CD4-positive, alpha-beta T cell (primary cell): Measurements from ENCODE around the gene FST. TPM values are rescaled to one million over a fixed set of nuclear protein-coding genes. Genes with fewer than 3 reads are reported as not detected.

Experiments
- ATAC-seq: fragments of 200-7000 bp; cut with Tn5 transposase; one replicate; pipeline ENCODE4 v1.10.0; 2022; ENCODE audit warnings: mild to moderate bottlenecking; ENCODE audit not compliant: poor library complexity
- CTCF ChIA-PET: fragments of 350-600 bp; sonication (Branson Sonifier 250); formaldehyde crosslinking; loops from one replicate; lab custom pipeline; 2021; ENCODE audit warnings: antibody characterized with exemption, inconsistent platforms; lab: Charles Lee
- POLR2A ChIA-PET: fragments of 350-600 bp; sonication (Branson Sonifier 250); formaldehyde crosslinking; loops from one replicate; lab custom pipeline; 2021; ENCODE audit warnings: antibody characterized with exemption, inconsistent platforms; lab: Charles Lee
- DNase-seq, 14 experiments: peaks; one replicate each; pipeline ENCODE4 v3.0.0-alpha.2; 2013 to 2020; ENCODE audit warnings: mixed read lengths in 2 of 14
- H3K27ac ChIP-seq, 2 donors: one replicate each; pipeline versions ENCODE4 v1.5.1 to v1.7.0; 2013; ENCODE audit warnings: low read length in 2 of 2, low read depth in 1 of 2, mild to moderate bottlenecking in 1 of 2
- H3K27me3 ChIP-seq, 2 experiments: 1 replicate in 1 of 2; 2 replicates in 1 of 2; pipeline versions ENCODE4 v1.6.1 to v1.7.0; 2013; ENCODE audit warnings: low read length in 2 of 2, control low read depth in 1 of 2, mild to moderate bottlenecking in 1 of 2, moderate library complexity in 1 of 2; ENCODE audit not compliant: insufficient read depth in 2 of 2, control insufficient read depth in 1 of 2
- H3K36me3 ChIP-seq: one replicate; pipeline ENCODE4 v1.6.1; 2013; ENCODE audit warnings: low read length, control low read depth; ENCODE audit not compliant: insufficient read depth
- H3K4me1 ChIP-seq: one replicate; pipeline ENCODE4 v1.6.1; 2013; ENCODE audit warnings: low read length, control low read depth; ENCODE audit not compliant: insufficient read depth
- H3K4me3 ChIP-seq: one replicate; pipeline ENCODE4 v1.5.1; 2013; ENCODE audit warnings: mild to moderate bottlenecking, low read length, moderate library complexity
- H3K9me3 ChIP-seq, 2 experiments: 1 replicate in 1 of 2; 2 replicates in 1 of 2; pipeline versions ENCODE4 v1.6.1 to v1.7.0; 2013; ENCODE audit warnings: low read length in 2 of 2, mild to moderate bottlenecking in 2 of 2, control low read depth in 1 of 2, moderate library complexity in 1 of 2; ENCODE audit not compliant: control insufficient read depth in 1 of 2, insufficient read depth in 1 of 2
- H3K27ac Mint-ChIP-seq: one replicate; pipeline ENCODE4 v1.8.0; 2020; ENCODE audit warnings: mixed read lengths
- H3K27me3 Mint-ChIP-seq: one replicate; pipeline ENCODE4 v1.8.0; 2021; ENCODE audit warnings: mixed read lengths
- H3K36me3 Mint-ChIP-seq: one replicate; pipeline ENCODE4 v1.8.0; 2021; ENCODE audit warnings: low read depth, mixed read lengths
- H3K4me1 Mint-ChIP-seq: one replicate; pipeline ENCODE4 v1.8.0; 2021; ENCODE audit warnings: low read depth, mixed read lengths
- H3K4me3 Mint-ChIP-seq: one replicate; pipeline ENCODE4 v1.8.0; 2020; ENCODE audit warnings: mild to moderate bottlenecking, mixed read lengths
- H3K9me3 Mint-ChIP-seq: one replicate; pipeline ENCODE4 v1.8.0; 2020; ENCODE audit warnings: mixed read lengths
- CTCF ChIP-seq: fragments of 200-600 bp; IDR thresholded peaks from one replicate; pipeline ENCODE4 v1.8.0; 2022; ENCODE audit warnings: antibody characterized with exemption, mild to moderate bottlenecking
- intact Hi-C, 2 experiments: fragments of 100-400 bp; cut with DNase I in 1 of 2; cut with micrococcal nuclease in 1 of 2; formaldehyde crosslinking; loops; one replicate each; pipeline versions ENCODE4 v1.15.1 to v1.9.0; 2023 to 2025; cut with DNase I, micrococcal nuclease
- total RNA-seq, 174 experiments: library from RNA in 2 of 174; stranded (reverse) in 2 of 174; gene quantifications; one replicate each; pipeline ENCODE4 v1.2.3 and lab custom pipeline; 2021 to 2026

The FST gene
- total RNA-seq, 2 experiments from 2014 or later: 0.67 to 0.99 TPM

GRCh38 chr5:53446908-53447307 lies 33.5 kb upstream of the FST start:
- H3K36me3 Mint-ChIP-seq: no peaks in the 10 kb centered on the region
- TF ChIP-seq CTCF: no peak
- no peaks in the 10 kb centered on the region for H3K4me1 Mint-ChIP-seq

GRCh38 chr5:53448851-53449250 lies 31.6 kb upstream of the FST start:
- Mint-ChIP-seq H3K4me1 (no peaks in the 10 kb centered on the region), H3K9me3 (no peaks in the 10 kb centered on the region), H3K4me3 (no peak overlapping the region), H3K36me3 (no peaks in the 10 kb centered on the region), H3K27me3 (peaks cover 40% of the 10 kb centered on the region), H3K27ac (no peak overlapping the region)
- H3K4me1 ChIP-seq: no peaks in the 10 kb centered on the region
- TF ChIP-seq CTCF: no peak
- H3K27me3 ChIP-seq: no peaks in the 10 kb centered on the region
- H3K27ac ChIP-seq: no peak overlapping the region
- DNase-seq: no peak
- ChIA-PET POLR2A (no interaction called here), CTCF (no interaction called here)
- no peaks in the 10 kb centered on the region for H3K9me3 ChIP-seq
- intact Hi-C loops: no loop called here
- H3K4me3 ChIP-seq: no peak overlapping the region
- no peaks in the 10 kb centered on the region for H3K36me3 ChIP-seq
- ATAC-seq: no peak

More at GRCh38 chr5:53446908-53447307, 33.5 kb upstream of the FST start:
- no peaks in the 10 kb centered on the region for H3K36me3 ChIP-seq
- ChIA-PET POLR2A (no interaction called here), CTCF (no interaction called here)
- no peak overlapping the region for H3K27ac ChIP-seq
- ATAC-seq (no peak), DNase-seq (no peak)
- no peaks in the 10 kb centered on the region for H3K27me3 ChIP-seq
- no peaks in the 10 kb centered on the region for H3K4me1 ChIP-seq
- no peaks in the 10 kb centered on the region for H3K9me3 ChIP-seq
- no peak overlapping the region for H3K27ac Mint-ChIP-seq
- peaks cover 31% of the 10 kb centered on the region for H3K27me3 Mint-ChIP-seq
- intact Hi-C loops: no loop called here
- no peak overlapping the region for H3K4me3 ChIP-seq
- no peaks in the 10 kb centered on the region for H3K9me3 Mint-ChIP-seq
- no peak overlapping the region for H3K4me3 Mint-ChIP-seq

GRCh38 chr5:53453898-53454718 lies 26.3 kb upstream of the FST start:
- Mint-ChIP-seq H3K4me1 (no peaks in the 10 kb centered on the region), H3K27me3 (peaks cover 54% of the 10 kb centered on the region), H3K27ac (no peak overlapping the region), H3K9me3 (no peaks in the 10 kb centered on the region), H3K36me3 (no peaks in the 10 kb centered on the region), H3K4me3 (no peak overlapping the region)
- ATAC-seq (no peak), DNase-seq (no peak)
- Histone ChIP-seq H3K27ac (no peak overlapping the region), H3K36me3 (no peaks in the 10 kb centered on the region), H3K9me3 (no peaks in the 10 kb centered on the region), H3K4me3 (no peak overlapping the region), H3K4me1 (no peaks in the 10 kb centered on the region), H3K27me3 (peaks cover 0 to 6% of the 10 kb centered on the region in 2 experiments)
- ChIA-PET POLR2A (no interaction called here), CTCF (no interaction called here)
- TF ChIP-seq CTCF: no peak
- intact Hi-C loops: no loop called here
